Tibial nerve (tissue), 4 donors: ENCODE data around the gene TXNRD3. TPM values are rescaled to one million over a fixed set of nuclear protein-coding genes. Genes with fewer than 3 reads are reported as not detected.

ENCODE experiments used
- DNase-seq, 2 donors: peaks; one replicate each; pipeline ENCODE4 v3.0.0-alpha.2; 2019; ENCODE audit warnings: low spot score in 2 of 2
- H3K27ac ChIP-seq, 4 donors: fragments of 200-600 bp; sonication (generic) in 3 of 4; one replicate each; pipeline ENCODE4 v1.5.1; 2017 to 2019; ENCODE audit warnings: mild to moderate bottlenecking in 1 of 4
- H3K27me3 ChIP-seq, 2 donors: fragments of 200-600 bp; sonication (generic) in 1 of 2; one replicate each; pipeline versions ENCODE4 v1.5.1 to v1.6.0; 2017 to 2019
- H3K36me3 ChIP-seq, 3 donors: fragments of 200-600 bp; sonication (generic); one replicate each; pipeline ENCODE4 v1.5.1; 2018 to 2019
- H3K4me1 ChIP-seq, 4 donors: fragments of 200-600 bp; sonication (generic) in 3 of 4; one replicate each; pipeline ENCODE4 v1.5.1; 2017 to 2019
- H3K4me3 ChIP-seq, 4 donors: fragments of 200-600 bp; sonication (generic) in 3 of 4; one replicate each; pipeline ENCODE4 v1.5.1; 2017 to 2019; ENCODE audit warnings: mild to moderate bottlenecking in 1 of 4, moderate library complexity in 1 of 4
- H3K9me3 ChIP-seq, 4 donors: fragments of 200-600 bp; sonication (generic) in 3 of 4; one replicate each; pipeline ENCODE4 v1.5.1; 2017 to 2019
- CTCF ChIP-seq, 5 experiments: fragments of 200-600 bp in 3 of 5; fragments of 450-650 bp in 2 of 5; sonication (generic) in 3 of 5; IDR thresholded peaks; one replicate each; pipeline ENCODE4 v1.5.1; 2016 to 2019; ENCODE audit warnings: antibody characterized with exemption in 5 of 5, mild to moderate bottlenecking in 3 of 5, moderate library complexity in 2 of 5
- EP300 ChIP-seq, 2 donors: sonication (generic); formaldehyde crosslinking; IDR thresholded peaks; one replicate each; pipeline ENCODE4 v1.6.1; 2017; ENCODE audit warnings: antibody characterized with exemption in 2 of 2, mild to moderate bottlenecking in 1 of 2
- POLR2A ChIP-seq, 2 donors: fragments of 450-650 bp; IDR thresholded peaks; one replicate each; pipeline ENCODE4 v1.6.1; 2017; ENCODE audit warnings: antibody characterized with exemption in 2 of 2, mild to moderate bottlenecking in 2 of 2, moderate library complexity in 2 of 2
- WGBS, 2 donors: methylation state at CpG; one replicate each; pipeline ENCODE4 v1.1.5; 2018; 5-methylcytosine and 5-hydroxymethylcytosine counted together
- total RNA-seq, 4 donors: library from RNA; depleted of rRNA; stranded (reverse); fragments of >200 nt; gene quantifications; one replicate each; pipeline ENCODE4 v1.1.0, GENCODE V29; 2016

The TXNRD3 gene
- total RNA-seq, 4 donors from 2014 or later: 18.6 to 33.3 (median 23.3) TPM

- H3K4me1 ChIP-seq: peaks cover 0 to 27% (median 0%) of the 10 kb centered on the region in 4 donors
- H3K27ac ChIP-seq: no peak overlapping the region
- 2 to 4% methylated on average over 11 to 12 of the region's 20 CpGs for WGBS, 2 donors
- DNase-seq: peak; percentile 88 to 94
- peaks cover 0 to 4% (median 0%) of the 10 kb centered on the region in 4 donors for H3K9me3 ChIP-seq
- TF ChIP-seq CTCF (IDR thresholded peaks at IDR 0.05) (peak; percentile 96 to 98 (median 97)), EP300 (IDR thresholded peaks at IDR 0.05) (no peak)
- H3K4me3 ChIP-seq: peak overlapping the region in 1 of 4 donors; percentile 4
- no peaks in the 10 kb centered on the region for H3K36me3 ChIP-seq
- peaks cover 0 to 5% of the 10 kb centered on the region in 2 donors for H3K27me3 ChIP-seq
Observed at GRCh38 chr3:126679318-126679751, 24.4 kb upstream of the TXNRD3 start.

- peaks cover 0 to 23% (median 0%) of the 10 kb centered on the region in 4 donors for H3K4me1 ChIP-seq
- H3K36me3 ChIP-seq: no peaks in the 10 kb centered on the region
- DNase-seq: no peak
- H3K27ac ChIP-seq: no peak overlapping the region
- H3K9me3 ChIP-seq: peaks cover 0 to 9% (median 0%) of the 10 kb centered on the region in 4 donors
- TF ChIP-seq CTCF (IDR thresholded peaks at IDR 0.05): no peak
- no peak for TF ChIP-seq EP300 (IDR thresholded peaks at IDR 0.05)
- TF ChIP-seq POLR2A (IDR thresholded peaks at IDR 0.05): no peak
- H3K4me3 ChIP-seq: peak overlapping the region in 1 of 4 donors; percentile 4
- WGBS, 2 donors: 18 to 43% methylated on average over 24 of the region's 30 CpGs
- peaks cover 0 to 5% of the 10 kb centered on the region in 2 donors for H3K27me3 ChIP-seq
Observed at GRCh38 chr3:126678693-126679317, 23.9 kb upstream of the TXNRD3 start.

- Histone ChIP-seq H3K36me3 (no peaks in the 10 kb centered on the region), H3K4me3 (no peak overlapping the region), H3K27ac (no peak overlapping the region), H3K4me1 (peaks cover 0 to 15% (median 0%) of the 10 kb centered on the region in 4 donors), H3K9me3 (peaks cover 0 to 15% (median 0%) of the 10 kb centered on the region in 4 donors), H3K27me3 (peaks cover 0 to 5% of the 10 kb centered on the region in 2 donors)
- no peak for DNase-seq
- TF ChIP-seq CTCF (IDR thresholded peaks at IDR 0.05) (no peak), POLR2A (IDR thresholded peaks at IDR 0.05) (no peak), EP300 (IDR thresholded peaks at IDR 0.05) (no peak)
- WGBS, 2 donors: 86% methylated on average over 13 of the region's 13 CpGs
Observed at GRCh38 chr3:126677862-126678503, 23.1 kb upstream of the TXNRD3 start.

- Histone ChIP-seq H3K9me3 (peaks cover 0 to 15% (median 0%) of the 10 kb centered on the region in 4 donors), H3K27me3 (peaks cover 0 to 5% of the 10 kb centered on the region in 2 donors)
- TF ChIP-seq POLR2A (IDR thresholded peaks at IDR 0.05): no peak
- no peak for TF ChIP-seq CTCF (IDR thresholded peaks at IDR 0.05)
- TF ChIP-seq EP300 (IDR thresholded peaks at IDR 0.05): no peak
Observed at GRCh38 chr3:126676919-126677705, 22.2 kb upstream of the TXNRD3 start.

More at GRCh38 chr3:126676919-126677705, 22.2 kb upstream of the TXNRD3 start:
- Histone ChIP-seq H3K27ac (no peak overlapping the region), H3K36me3 (no peaks in the 10 kb centered on the region), H3K4me1 (peaks cover 0 to 14% (median 0%) of the 10 kb centered on the region in 4 donors), H3K4me3 (no peak overlapping the region)
- 76 to 81% methylated on average over 7 of the region's 7 CpGs for WGBS, 2 donors
- no peak for DNase-seq
